AML-193 (cell line): ENCODE results near the gene FARP2.

ENCODE experiments used
- DNase-seq, 2 experiments: peaks; one replicate each; lab custom pipeline; 2025; lab: John Stamatoyannopoulos, UW

Gene FARP2

GRCh38 chr2:241489733-241490680 is 133.9 kb downstream of the FARP2 start:
- no peak for DNase-seq

- no peak for DNase-seq
Observed at GRCh38 chr2:241490825-241491506, 134.9 kb downstream of the FARP2 start.

- no peak for DNase-seq
Observed at GRCh38 chr2:241491549-241492173, 135.6 kb downstream of the FARP2 start.

- no peak for DNase-seq
Observed at GRCh38 chr2:241492174-241492565, 136.1 kb downstream of the FARP2 start.

GRCh38 chr2:241493092-241493491 is 137.0 kb downstream of the FARP2 start:
- DNase-seq = no peak

GRCh38 chr2:241494311-241494908 is 138.3 kb downstream of the FARP2 start:
- DNase-seq = no peak

- DNase-seq = no peak
Observed at GRCh38 chr2:241495172-241496002, 139.3 kb downstream of the FARP2 start.

GRCh38 chr2:241496003-241496707 is 140.1 kb downstream of the FARP2 start:
- no peak for DNase-seq

- no peak for DNase-seq
Observed at GRCh38 chr2:241496904-241497877, 141.1 kb downstream of the FARP2 start.

GRCh38 chr2:241498115-241499070 is 142.3 kb downstream of the FARP2 start:
- DNase-seq = no peak

GRCh38 chr2:241499146-241499965 is 143.3 kb downstream of the FARP2 start:
- no peak for DNase-seq

- DNase-seq = no peak
Observed at GRCh38 chr2:241500016-241500415, 143.9 kb downstream of the FARP2 start.

GRCh38 chr2:241500431-241500975 is 144.4 kb downstream of the FARP2 start:
- no peak for DNase-seq

GRCh38 chr2:241501099-241501541 is 145.0 kb downstream of the FARP2 start:
- no peak for DNase-seq

GRCh38 chr2:241501551-241501950 is 145.5 kb downstream of the FARP2 start:
- no peak for DNase-seq

GRCh38 chr2:241502281-241502680 is 146.2 kb downstream of the FARP2 start:
- no peak for DNase-seq

GRCh38 chr2:241503776-241504392 is 147.8 kb downstream of the FARP2 start:
- DNase-seq = no peak
